Motor neuron (in vitro differentiated cells): ENCODE results near the gene SLC8A1. TPM values are rescaled to one million over a fixed set of nuclear protein-coding genes. Genes with fewer than 3 reads are reported as not detected.

Experiments
- ATAC-seq, 8 experiments: fragments of 200-7000 bp; cut with Tn5 transposase; replicated peaks in 6 of 8; 2 replicates each; pipeline ENCODE4 v1.8.0; 2021; ENCODE audit warnings: mild to moderate bottlenecking in 8 of 8, moderate library complexity in 8 of 8
- H3K27ac ChIP-seq, 2 donors: fragments of 250-450 bp; sonication (Bioruptor Pico); 2 replicates each; pipeline ENCODE4 v1.9.0; 2021; ENCODE audit warnings: antibody characterized with exemption in 2 of 2, mild to moderate bottlenecking in 2 of 2, moderate library complexity in 1 of 2
- H3K4me1 ChIP-seq, 2 donors: fragments of 250-450 bp; sonication (Bioruptor Pico); replicated peaks in 1 of 2; 2 replicates each; pipeline ENCODE4 v1.6.1; 2021; ENCODE audit warnings: antibody characterized with exemption in 2 of 2, mild to moderate bottlenecking in 2 of 2, moderate library complexity in 1 of 2
- H3K4me3 ChIP-seq, 5 donors: fragments of 250-450 bp; sonication (Bioruptor Pico); 2 replicates each; pipeline ENCODE4 v1.9.0; 2021; ENCODE audit warnings: antibody characterized with exemption in 5 of 5, mild to moderate bottlenecking in 5 of 5, moderate library complexity in 4 of 5
- WGBS, 10 experiments: fragments of 450-650 bp; shearing (Covaris generic); methylation state at CpG; one replicate each; pipeline ENCODE4 v1.0.0; 2022; 5-methylcytosine and 5-hydroxymethylcytosine counted together
- in situ Hi-C, 9 experiments: fragments of 400-800 bp; cut with MboI; loops; one replicate each; pipeline ENCODE4 v1.15.0; 2021; ENCODE audit warnings: low sequenced_read_pairs in 9 of 9, low pct_unique_long_range_greater_than_20kb in 2 of 9; ENCODE audit not compliant: unreplicated experiment in 9 of 9
- total RNA-seq, 8 experiments: library from RNA; unstranded; fragments of 300-600 nt; gene quantifications; 2 replicates each; pipeline versions ENCODE4 v1.2.3 to v1.2.4, GENCODE V29; 2022

SLC8A1 gene
- total RNA-seq, 8 experiments from 2014 or later = 0.27 to 55.1 (median 24.5) TPM

- Histone ChIP-seq H3K4me1 (peaks cover 0 to 17% of the 10 kb centered on the region in 2 donors), H3K4me3 (no peak overlapping the region), H3K27ac (no peak overlapping the region)
- in situ Hi-C loops = no loop called here
- 88 to 100% (median 100%) methylated on average over 1 of the region's 1 CpG; no CpG with 5 or more reads in 4 of the 10 experiments for WGBS, 10 experiments
- ATAC-seq = no peak
These were observed 127.2 kb downstream of the SLC8A1 start for GRCh38 chr2:40324656-40325055.

- ATAC-seq = no peak
- WGBS, 10 experiments = 11 to 100% (median 92%) methylated on average over 1 to 2 of the region's 2 CpGs; no CpG with 5 or more reads in 3 of the 10 experiments
- in situ Hi-C loops = no loop called here
These were observed 130.1 kb downstream of the SLC8A1 start for GRCh38 chr2:40321822-40322221.

GRCh38 chr2:40321016-40321623 is 130.8 kb downstream of the SLC8A1 start:
- Histone ChIP-seq H3K4me1 (peaks cover 0 to 23% of the 10 kb centered on the region in 2 donors), H3K27ac (no peak overlapping the region), H3K4me3 (no peak overlapping the region)
- in situ Hi-C loops = no loop called here
- 31 to 94% (median 89%) methylated on average over 3 to 7 of the region's 7 CpGs; no CpG with 5 or more reads in 1 of the 10 experiments for WGBS, 10 experiments
- ATAC-seq = no peak

More at GRCh38 chr2:40321822-40322221, 130.1 kb downstream of the SLC8A1 start:
- H3K4me1 ChIP-seq = peaks cover 0 to 23% of the 10 kb centered on the region in 2 donors
- no peak overlapping the region for H3K27ac ChIP-seq
- H3K4me3 ChIP-seq = no peak overlapping the region

GRCh38 chr2:40318921-40319320 is 133.0 kb downstream of the SLC8A1 start:
- in situ Hi-C loops = no loop called here
- Histone ChIP-seq H3K4me1 (peaks cover 0 to 20% of the 10 kb centered on the region in 2 donors), H3K27ac (no peak overlapping the region), H3K4me3 (no peak overlapping the region)
- 50 to 100% (median 80%) methylated on average over 1 to 3 of the region's 3 CpGs; no CpG with 5 or more reads in 1 of the 10 experiments for WGBS, 10 experiments
- no peak for ATAC-seq

GRCh38 chr2:40317761-40318160 is 134.1 kb downstream of the SLC8A1 start:
- peaks cover 0 to 20% of the 10 kb centered on the region in 2 donors for H3K4me1 ChIP-seq
- ATAC-seq = no peak
- WGBS, 10 experiments = 0 to 100% (median 79%) methylated on average over 1 to 2 of the region's 2 CpGs
- no peak overlapping the region for H3K27ac ChIP-seq
- no peak overlapping the region for H3K4me3 ChIP-seq
- in situ Hi-C loops = no loop called here

- H3K4me3 ChIP-seq = no peak overlapping the region
- H3K27ac ChIP-seq = no peak overlapping the region
- in situ Hi-C loops = no loop called here
- peak in 4 of 8 experiments; percentile 37 to 56 (median 48) for ATAC-seq
- peaks cover 0 to 20% of the 10 kb centered on the region in 2 donors for H3K4me1 ChIP-seq
- 8 to 100% (median 80%) methylated on average over 1 to 2 of the region's 2 CpGs; no CpG with 5 or more reads in 1 of the 10 experiments for WGBS, 10 experiments
These were observed 134.8 kb downstream of the SLC8A1 start for GRCh38 chr2:40317046-40317445.

GRCh38 chr2:40316620-40317019 is 135.3 kb downstream of the SLC8A1 start:
- Histone ChIP-seq H3K4me1 (peaks cover 0 to 20% of the 10 kb centered on the region in 2 donors), H3K27ac (no peak overlapping the region), H3K4me3 (no peak overlapping the region)
- WGBS, 10 experiments = 0 to 100% (median 50%) methylated on average over 1 of the region's 1 CpG; no CpG with 5 or more reads in 4 of the 10 experiments
- peak in 4 of 8 experiments; percentile 40 to 59 (median 52) for ATAC-seq
- in situ Hi-C loops = no loop called here

- ATAC-seq = peak in 1 of 8 experiments; percentile 60
- Histone ChIP-seq H3K4me1 (peaks cover 0 to 12% of the 10 kb centered on the region in 2 donors), H3K27ac (no peak overlapping the region), H3K4me3 (no peak overlapping the region)
- WGBS, 10 experiments = 0 to 100% (median 58%) methylated on average over 1 to 2 of the region's 2 CpGs; no CpG with 5 or more reads in 1 of the 10 experiments
- in situ Hi-C loops = no loop called here
These were observed 136.2 kb downstream of the SLC8A1 start for GRCh38 chr2:40315683-40316082.

- ATAC-seq = no peak
- 18 to 96% (median 56%) methylated on average over 1 to 2 of the region's 2 CpGs for WGBS, 10 experiments
- Histone ChIP-seq H3K4me1 (no peaks in the 10 kb centered on the region), H3K4me3 (no peak overlapping the region), H3K27ac (no peak overlapping the region)
- in situ Hi-C loops = no loop called here
These were observed 140.9 kb downstream of the SLC8A1 start for GRCh38 chr2:40311026-40311425.

- ATAC-seq = no peak
- 25 to 100% (median 66%) methylated on average over 1 of the region's 1 CpG; no CpG with 5 or more reads in 4 of the 10 experiments for WGBS, 10 experiments
- in situ Hi-C loops = no loop called here
- no peak overlapping the region for H3K27ac ChIP-seq
- H3K4me1 ChIP-seq = no peaks in the 10 kb centered on the region
- H3K4me3 ChIP-seq = no peak overlapping the region
These were observed 141.6 kb downstream of the SLC8A1 start for GRCh38 chr2:40310303-40310702.

- ATAC-seq = peak in 3 of 8 experiments; percentile 78 to 92 (median 80)
- Histone ChIP-seq H3K27ac (no peak overlapping the region), H3K4me3 (no peak overlapping the region), H3K4me1 (no peaks in the 10 kb centered on the region)
- WGBS, 10 experiments = 17 to 100% (median 60%) methylated on average over 1 to 7 of the region's 8 CpGs; no CpG with 5 or more reads in 1 of the 10 experiments
- in situ Hi-C loops = no loop called here
These were observed 147.6 kb downstream of the SLC8A1 start for GRCh38 chr2:40304340-40304739.

GRCh38 chr2:40303746-40304145 is 148.1 kb downstream of the SLC8A1 start:
- in situ Hi-C loops = no loop called here
- Histone ChIP-seq H3K4me3 (no peak overlapping the region), H3K27ac (no peak overlapping the region), H3K4me1 (no peaks in the 10 kb centered on the region)
- no peak for ATAC-seq
- WGBS, 10 experiments = 33 to 92% (median 70%) methylated on average over 1 to 3 of the region's 4 CpGs; no CpG with 5 or more reads in 4 of the 10 experiments

- ATAC-seq = no peak
- WGBS, 10 experiments = 60 to 100% (median 80%) methylated on average over 1 to 2 of the region's 2 CpGs; no CpG with 5 or more reads in 3 of the 10 experiments
- H3K27ac ChIP-seq = no peak overlapping the region
- H3K4me3 ChIP-seq = no peak overlapping the region
- in situ Hi-C loops = no loop called here
- no peaks in the 10 kb centered on the region for H3K4me1 ChIP-seq
These were observed 149.1 kb downstream of the SLC8A1 start for GRCh38 chr2:40302751-40303325.
